ENCODE measurements around the gene BTBD16.

- TF ChIP-seq CTCF (IDR thresholded peaks at IDR 0.05): no peak
- TF ChIP-seq EP300 (IDR thresholded peaks at IDR 0.05): no peak
- TF ChIP-seq POLR2A (IDR thresholded peaks at IDR 0.05): no peak
Measured at GRCh38 chr10:122230222-122230621, 40.9 kb upstream of the BTBD16 start.

Data from ovary (tissue), 3 donors.